Vagina (tissue), 2 donors: ENCODE measurements around the gene OTULINL.

ENCODE experiments used
- POLR2A ChIP-seq, 2 donors: fragments of 450-650 bp; IDR thresholded peaks; one replicate each; pipeline ENCODE4 v1.6.1; 2017; ENCODE audit warnings: antibody characterized with exemption in 2 of 2, mild to moderate bottlenecking in 2 of 2, moderate library complexity in 2 of 2
- POLR2AphosphoS5 ChIP-seq, 2 donors: sonication (generic); formaldehyde crosslinking; IDR thresholded peaks; one replicate each; pipeline ENCODE4 v1.9.0; 2017; ENCODE audit warnings: antibody characterized with exemption in 2 of 2, mild to moderate bottlenecking in 2 of 2, low read depth in 1 of 2; ENCODE audit not compliant: insufficient read depth in 1 of 2
- TF ChIP-seq, protein P1 (sequence below), 3 experiments: fragments of 450-650 bp in 2 of 3; fragments of 200-600 bp in 1 of 3; sonication (generic) in 1 of 3; IDR thresholded peaks; one replicate each; pipeline ENCODE4 v1.5.1; 2017 to 2019; ENCODE audit warnings: antibody characterized with exemption in 3 of 3, mild to moderate bottlenecking in 2 of 3, moderate library complexity in 2 of 3

- TF ChIP-seq POLR2A (IDR thresholded peaks at IDR 0.05) (no peak), POLR2AphosphoS5 (IDR thresholded peaks at IDR 0.05; ENCODE audit: insufficient read depth in 1 of 2, low read depth in 1 of 2) (no peak)
- TF ChIP-seq, protein P1, sequence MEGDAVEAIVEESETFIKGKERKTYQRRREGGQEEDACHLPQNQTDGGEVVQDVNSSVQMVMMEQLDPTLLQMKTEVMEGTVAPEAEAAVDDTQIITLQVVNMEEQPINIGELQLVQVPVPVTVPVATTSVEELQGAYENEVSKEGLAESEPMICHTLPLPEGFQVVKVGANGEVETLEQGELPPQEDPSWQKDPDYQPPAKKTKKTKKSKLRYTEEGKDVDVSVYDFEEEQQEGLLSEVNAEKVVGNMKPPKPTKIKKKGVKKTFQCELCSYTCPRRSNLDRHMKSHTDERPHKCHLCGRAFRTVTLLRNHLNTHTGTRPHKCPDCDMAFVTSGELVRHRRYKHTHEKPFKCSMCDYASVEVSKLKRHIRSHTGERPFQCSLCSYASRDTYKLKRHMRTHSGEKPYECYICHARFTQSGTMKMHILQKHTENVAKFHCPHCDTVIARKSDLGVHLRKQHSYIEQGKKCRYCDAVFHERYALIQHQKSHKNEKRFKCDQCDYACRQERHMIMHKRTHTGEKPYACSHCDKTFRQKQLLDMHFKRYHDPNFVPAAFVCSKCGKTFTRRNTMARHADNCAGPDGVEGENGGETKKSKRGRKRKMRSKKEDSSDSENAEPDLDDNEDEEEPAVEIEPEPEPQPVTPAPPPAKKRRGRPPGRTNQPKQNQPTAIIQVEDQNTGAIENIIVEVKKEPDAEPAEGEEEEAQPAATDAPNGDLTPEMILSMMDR (IDR thresholded peaks at IDR 0.05) = no peak
Observed at GRCh38 chr5:14594378-14595074, 12.9 kb downstream of the OTULINL start.
